Endothelial cell of umbilical vein (primary cell): ENCODE data around the gene CCR5AS.

Source experiments
- BruUV-seq: library from RNA; stranded (reverse); fragments of 400-500 nt; replicated peaks from 2 replicates; lab custom pipeline; 2021; lab: Mats Ljungman, UMichigan
- CTCF ChIA-PET: fragments of 300-600, 350-600 bp; sonication (Branson Sonifier 250); formaldehyde crosslinking; loops from one replicate; lab custom pipeline; 2021; ENCODE audit warnings: antibody characterized with exemption, inconsistent platforms; lab: Charles Lee
- POLR2A ChIA-PET: fragments of 300-600, 350-600 bp; sonication (Branson Sonifier 250); formaldehyde crosslinking; loops from one replicate; lab custom pipeline; 2021; ENCODE audit warnings: antibody characterized with exemption, inconsistent platforms; lab: Charles Lee
- DNase-seq: peaks from one replicate; pipeline ENCODE4 v3.0.0-alpha.2; 2011; ENCODE audit warnings: low read depth, low spot score
- FAIRE-seq: peaks from 2 replicates; lab custom pipeline; 2011; peaks lifted over from hg19 to GRCh38; lab: Jason Lieb, UNC
- H2AFZ ChIP-seq: 2 replicates; pipeline ENCODE4 v1.6.0; 2012; ENCODE audit warnings: low read depth, low read length, control low read depth, inconsistent platforms
- H3K27ac ChIP-seq: 2 replicates; pipeline ENCODE4 v1.5.1; 2011; ENCODE audit warnings: low read depth, mild to moderate bottlenecking, control low read depth, low read length, moderate library complexity; ENCODE audit not compliant: insufficient read depth
- H3K27me3 ChIP-seq, 2 experiments: 2 replicates each; pipeline versions ENCODE4 v1.6.0 to v1.6.1; 2011; ENCODE audit warnings: low read length in 2 of 2, mixed read lengths in 1 of 2; ENCODE audit not compliant: control insufficient read depth in 2 of 2, insufficient read depth in 2 of 2
- H3K36me3 ChIP-seq, 2 experiments: 2 replicates in 1 of 2; 3 replicates in 1 of 2; pipeline ENCODE4 v1.5.1; 2011; ENCODE audit warnings: low read length in 2 of 2, mild to moderate bottlenecking in 1 of 2, moderate library complexity in 1 of 2; ENCODE audit not compliant: control insufficient read depth in 2 of 2, insufficient read depth in 2 of 2; ENCODE audit errors: extremely low read depth in 1 of 2
- H3K4me1 ChIP-seq: 3 replicates; pipeline ENCODE4 v1.5.1; 2011; ENCODE audit warnings: mild to moderate bottlenecking, low read length; ENCODE audit not compliant: control insufficient read depth, insufficient read depth; ENCODE audit errors: extremely low read depth
- H3K4me2 ChIP-seq: 2 replicates; pipeline ENCODE4 v1.6.1; 2011; ENCODE audit warnings: low read length, control low read depth, mixed read lengths; ENCODE audit not compliant: insufficient read depth
- H3K4me3 ChIP-seq, 3 experiments: fragments of 200-600 bp in 1 of 3; sonication (generic), shearing (Covaris generic) in 1 of 3; replicated peaks in 1 of 3; 2 replicates each; pipeline ENCODE4 v1.5.1; 2011 to 2016; ENCODE audit warnings: control low read depth in 3 of 3, low read length in 3 of 3, mild to moderate bottlenecking in 2 of 3, inconsistent platforms in 1 of 3, low read depth in 1 of 3, moderate library complexity in 1 of 3; ENCODE audit not compliant: insufficient read depth in 1 of 3
- H3K79me2 ChIP-seq: 2 replicates; pipeline ENCODE4 v1.6.0; 2012; ENCODE audit warnings: low read length, inconsistent platforms; ENCODE audit not compliant: control insufficient read depth, insufficient read depth
- H3K9ac ChIP-seq: replicated peaks from 2 replicates; pipeline ENCODE3; 2011; ENCODE audit warnings: low read length, control low read depth; ENCODE audit not compliant: insufficient read depth; ENCODE audit errors: extremely low read depth
- H3K9me1 ChIP-seq: replicated peaks from 3 replicates; pipeline ENCODE4 v1.6.0; 2011; ENCODE audit warnings: mild to moderate bottlenecking, low read length; ENCODE audit not compliant: control insufficient read depth, insufficient read depth; ENCODE audit errors: extremely low read depth
- H3K9me3 ChIP-seq: replicated peaks from 2 replicates; pipeline ENCODE4 v1.5.1; 2012; ENCODE audit warnings: low read length, inconsistent platforms; ENCODE audit not compliant: control insufficient read depth, insufficient read depth
- H4K20me1 ChIP-seq: replicated peaks from 2 replicates; pipeline ENCODE3; 2011; ENCODE audit warnings: mild to moderate bottlenecking, low read length; ENCODE audit not compliant: control insufficient read depth, insufficient read depth; ENCODE audit errors: extremely low read depth
- EZH2 ChIP-seq: IDR thresholded peaks from 2 replicates; pipeline ENCODE4 v1.6.1; 2012; ENCODE audit warnings: borderline replicate concordance, low read depth, mild to moderate bottlenecking, moderate library complexity, low read length, inconsistent platforms; ENCODE audit not compliant: severe bottlenecking
- FOS ChIP-seq: IDR thresholded peaks from 2 replicates; pipeline ENCODE4 v1.6.1; 2011; ENCODE audit warnings: mild to moderate bottlenecking, low read length, moderate library complexity, borderline replicate concordance; ENCODE audit not compliant: insufficient read depth
- GATA2 ChIP-seq: IDR thresholded peaks from 2 replicates; pipeline ENCODE4 v1.7.0; 2011; ENCODE audit warnings: low read depth, mild to moderate bottlenecking, moderate library complexity, mixed read lengths, low read length; ENCODE audit not compliant: insufficient read length, insufficient read depth
- JUN ChIP-seq: IDR thresholded peaks from 2 replicates; pipeline ENCODE4 v1.6.1; 2011; ENCODE audit warnings: borderline replicate concordance, low read depth; ENCODE audit not compliant: insufficient read length, insufficient read depth
- MYC ChIP-seq: IDR thresholded peaks from one replicate; pipeline ENCODE4 v1.6.1; 2011; ENCODE audit warnings: mild to moderate bottlenecking, low read depth, low read length
- POLR2A ChIP-seq: IDR thresholded peaks from 2 replicates; pipeline ENCODE4 v1.6.1; 2012; ENCODE audit warnings: low read depth, mild to moderate bottlenecking, control low read depth, low read length
- POLR2AphosphoS5 ChIP-seq: IDR thresholded peaks from 2 replicates; pipeline ENCODE4 v1.6.1; 2012; ENCODE audit warnings: low read depth, mild to moderate bottlenecking, control low read depth, low read length, moderate library complexity; ENCODE audit not compliant: insufficient read depth
- dilution Hi-C: fragments of 300-500 bp; cut with MboI; formaldehyde crosslinking; loops from one replicate; pipeline ENCODE4 v1.15.0; 2019; ENCODE audit warnings: low sequenced_read_pairs; ENCODE audit not compliant: extremely low pct_ligation_motif_present
- intact Hi-C: fragments of 100-400 bp; cut with micrococcal nuclease; formaldehyde crosslinking; loops from one replicate; pipeline ENCODE4 v1.10.0; 2022
- TF ChIP-seq, protein P1 (sequence below), 2 donors: IDR thresholded peaks; 1 replicate in 1 of 2; 2 replicates in 1 of 2; pipeline ENCODE4 v1.5.1; 2011; ENCODE audit warnings: low read length in 2 of 2, mild to moderate bottlenecking in 2 of 2, moderate library complexity in 2 of 2, control low read depth in 1 of 2, inconsistent platforms in 1 of 2, low read depth in 1 of 2; ENCODE audit not compliant: insufficient read depth in 1 of 2; ENCODE audit errors: extremely low read depth in 1 of 2
- TF ChIP-seq, protein P2 (sequence below): IDR thresholded peaks from 2 replicates; pipeline ENCODE4 v1.6.1; 2011; ENCODE audit not compliant: insufficient read depth, insufficient read length

Gene CCR5AS

DNA sequence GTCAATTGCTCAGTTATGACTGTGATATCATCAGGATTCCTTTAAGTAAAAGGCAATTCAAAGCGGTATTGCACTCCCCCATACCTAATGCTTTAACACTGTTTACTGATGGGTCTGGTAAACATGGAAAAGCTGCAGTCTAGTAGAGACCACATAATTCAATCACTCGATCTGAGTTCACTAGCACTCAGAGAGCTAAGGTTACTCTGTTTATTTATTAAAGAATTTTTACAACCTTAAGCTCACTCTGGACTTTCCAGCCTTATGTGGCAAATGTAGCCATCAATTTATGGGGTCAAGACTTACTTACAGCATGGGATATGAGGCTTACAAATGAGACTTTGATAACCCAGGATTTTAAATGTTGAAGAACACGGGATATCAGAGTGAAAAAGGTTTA lies 71.3 kb downstream of the CCR5AS start:
- intact Hi-C loops (no loop called here), dilution Hi-C loops (no loop called here)
- Histone ChIP-seq H3K27ac (no peak overlapping the region), H3K9ac (no peak overlapping the region), H3K36me3 (no peaks in the 10 kb centered on the region), H3K9me1 (no peaks in the 10 kb centered on the region), H3K9me3 (no peaks in the 10 kb centered on the region), H3K4me3 (no peak overlapping the region), H3K27me3 (peaks cover 0 to 1% of the 10 kb centered on the region in 2 experiments), H3K4me2 (no peak overlapping the region), H4K20me1 (no peaks in the 10 kb centered on the region), H2AFZ (no peak overlapping the region), H3K79me2 (no peaks in the 10 kb centered on the region), H3K4me1 (no peaks in the 10 kb centered on the region)
- no peak for TF ChIP-seq POLR2AphosphoS5
- no peak for TF ChIP-seq GATA2
- no peak for TF ChIP-seq POLR2A
- TF ChIP-seq, protein P1, sequence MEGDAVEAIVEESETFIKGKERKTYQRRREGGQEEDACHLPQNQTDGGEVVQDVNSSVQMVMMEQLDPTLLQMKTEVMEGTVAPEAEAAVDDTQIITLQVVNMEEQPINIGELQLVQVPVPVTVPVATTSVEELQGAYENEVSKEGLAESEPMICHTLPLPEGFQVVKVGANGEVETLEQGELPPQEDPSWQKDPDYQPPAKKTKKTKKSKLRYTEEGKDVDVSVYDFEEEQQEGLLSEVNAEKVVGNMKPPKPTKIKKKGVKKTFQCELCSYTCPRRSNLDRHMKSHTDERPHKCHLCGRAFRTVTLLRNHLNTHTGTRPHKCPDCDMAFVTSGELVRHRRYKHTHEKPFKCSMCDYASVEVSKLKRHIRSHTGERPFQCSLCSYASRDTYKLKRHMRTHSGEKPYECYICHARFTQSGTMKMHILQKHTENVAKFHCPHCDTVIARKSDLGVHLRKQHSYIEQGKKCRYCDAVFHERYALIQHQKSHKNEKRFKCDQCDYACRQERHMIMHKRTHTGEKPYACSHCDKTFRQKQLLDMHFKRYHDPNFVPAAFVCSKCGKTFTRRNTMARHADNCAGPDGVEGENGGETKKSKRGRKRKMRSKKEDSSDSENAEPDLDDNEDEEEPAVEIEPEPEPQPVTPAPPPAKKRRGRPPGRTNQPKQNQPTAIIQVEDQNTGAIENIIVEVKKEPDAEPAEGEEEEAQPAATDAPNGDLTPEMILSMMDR (IDR thresholded peaks at IDR 0.05; ENCODE audit: extremely low read depth in 1 of 2, insufficient read depth in 1 of 2, low read depth in 1 of 2, low read length in 2 of 2): no peak
- TF ChIP-seq EZH2: no peak
- TF ChIP-seq MYC: no peak
- no peak for TF ChIP-seq FOS
- TF ChIP-seq, protein P2, sequence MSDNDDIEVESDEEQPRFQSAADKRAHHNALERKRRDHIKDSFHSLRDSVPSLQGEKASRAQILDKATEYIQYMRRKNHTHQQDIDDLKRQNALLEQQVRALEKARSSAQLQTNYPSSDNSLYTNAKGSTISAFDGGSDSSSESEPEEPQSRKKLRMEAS: no peak
- TF ChIP-seq JUN: no peak
- DNase-seq (no peak), FAIRE-seq (no peak)
- BruUV-seq: no TSS peak
- CTCF ChIA-PET: no interaction called here
- POLR2A ChIA-PET: no interaction called here
